GM21723 (cell line): Measurements from ENCODE around the gene GLRA1.
"Not testable (repeated sequence)": the region's sequence is repeated elsewhere in the genome, so short reads cannot be mapped to it uniquely, and the experiment has no call there.

ENCODE experiments used
- ATAC-seq: cut with Tn5 transposase; IDR thresholded peaks from one replicate; pipeline ENCODE4 v1.9.1; 2021; ENCODE audit warnings: mild to moderate bottlenecking, moderate library complexity; ENCODE audit not compliant: unreplicated experiment

GLRA1 gene

DNA sequence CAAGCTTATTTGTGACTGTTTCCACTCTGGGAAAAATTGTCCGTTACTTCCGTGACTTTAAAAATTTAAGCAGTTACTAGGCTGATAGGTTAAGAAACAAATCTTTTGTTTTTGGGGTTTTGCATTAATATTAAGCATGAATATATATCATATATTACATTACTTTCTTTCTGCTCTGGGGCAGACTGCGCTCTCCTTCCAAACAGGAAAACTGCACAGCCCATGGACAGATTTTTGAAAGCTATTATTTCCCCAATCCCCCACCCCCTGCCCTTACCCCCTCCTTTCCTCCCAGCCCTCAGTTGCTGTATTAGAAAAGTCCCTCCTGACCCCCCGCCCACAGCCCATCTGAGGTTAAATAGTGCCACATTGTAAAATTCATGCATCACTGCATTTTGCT lies 102.5 kb downstream of the GLRA1 start:
- no peak for ATAC-seq

DNA sequence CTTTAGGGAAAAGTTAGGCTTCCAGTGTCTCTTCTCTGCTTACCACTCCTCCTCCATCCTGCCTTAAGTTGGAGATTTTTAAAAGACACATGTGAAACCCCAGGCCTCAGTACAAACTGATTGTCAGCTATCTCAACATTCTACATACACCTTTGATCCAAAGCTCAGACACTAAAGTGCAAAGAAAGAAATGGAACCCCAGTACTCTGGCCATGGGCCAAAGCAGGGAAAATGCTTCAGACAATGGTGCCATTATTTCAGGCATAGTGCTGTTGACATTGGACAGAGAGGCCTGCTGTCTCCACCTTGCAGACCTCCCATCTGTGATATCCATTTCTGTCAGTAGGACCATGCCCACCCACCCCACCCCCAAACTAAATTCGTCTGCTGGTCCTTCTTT lies 103.7 kb downstream of the GLRA1 start:
- no peak for ATAC-seq

DNA sequence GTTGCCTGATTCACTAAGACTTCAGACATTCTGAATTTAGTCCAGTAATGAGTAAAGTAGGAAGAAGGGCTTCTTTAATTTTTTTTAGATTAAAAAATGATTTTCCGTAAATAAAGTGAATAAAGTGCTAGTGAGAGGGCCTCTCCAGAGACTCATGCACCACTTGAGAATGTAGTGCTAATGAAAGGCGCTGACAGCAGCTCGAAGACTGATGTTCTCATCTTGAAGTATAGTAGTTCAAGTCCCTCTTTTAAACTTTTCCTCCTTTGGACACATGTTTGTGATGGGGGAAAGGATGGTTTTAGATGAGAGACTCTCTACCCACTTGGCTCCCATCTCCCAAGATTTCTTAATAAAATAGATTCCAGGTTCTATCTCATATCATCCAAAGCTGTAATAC lies 104.4 kb downstream of the GLRA1 start:
- ATAC-seq: no peak

DNA sequence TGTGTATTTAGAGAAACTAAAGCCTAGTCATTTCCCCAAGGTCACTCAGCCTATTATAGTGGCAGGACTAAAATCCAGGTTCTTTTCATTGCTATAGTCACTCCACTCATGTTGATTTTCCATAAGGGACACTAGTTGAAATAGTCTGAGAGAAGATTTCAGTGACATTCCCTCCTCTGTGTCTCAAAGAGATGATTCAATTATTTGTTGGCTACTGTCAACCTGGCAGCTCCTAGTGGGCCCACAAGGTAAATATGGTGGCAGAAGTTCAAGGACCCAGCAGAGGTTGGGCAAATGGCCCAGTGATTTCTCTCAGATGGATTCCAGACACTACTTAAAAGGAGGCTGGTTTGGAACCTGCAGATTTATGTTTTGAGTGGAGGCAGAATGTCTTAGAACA lies 104.8 kb downstream of the GLRA1 start:
- ATAC-seq: no peak

DNA sequence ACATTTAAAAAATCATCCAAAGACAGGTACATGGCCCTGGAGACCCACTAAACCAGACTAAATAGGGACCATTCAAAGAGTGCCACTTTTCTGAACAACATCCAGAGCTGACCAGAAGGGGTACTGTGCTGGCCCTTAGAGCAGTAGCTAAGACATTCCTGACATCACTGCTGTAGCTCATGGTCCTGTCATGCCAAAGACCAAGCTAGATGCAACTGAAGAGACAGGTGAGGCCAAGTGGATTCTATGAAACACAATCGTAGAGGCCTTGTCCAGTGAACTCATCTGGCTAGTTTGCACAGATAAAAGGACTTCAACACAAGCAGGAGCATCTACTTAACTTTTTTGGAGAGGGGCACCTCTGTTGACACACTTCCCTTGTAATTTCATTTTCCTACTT lies 109.6 kb downstream of the GLRA1 start:
- ATAC-seq: no peak

DNA sequence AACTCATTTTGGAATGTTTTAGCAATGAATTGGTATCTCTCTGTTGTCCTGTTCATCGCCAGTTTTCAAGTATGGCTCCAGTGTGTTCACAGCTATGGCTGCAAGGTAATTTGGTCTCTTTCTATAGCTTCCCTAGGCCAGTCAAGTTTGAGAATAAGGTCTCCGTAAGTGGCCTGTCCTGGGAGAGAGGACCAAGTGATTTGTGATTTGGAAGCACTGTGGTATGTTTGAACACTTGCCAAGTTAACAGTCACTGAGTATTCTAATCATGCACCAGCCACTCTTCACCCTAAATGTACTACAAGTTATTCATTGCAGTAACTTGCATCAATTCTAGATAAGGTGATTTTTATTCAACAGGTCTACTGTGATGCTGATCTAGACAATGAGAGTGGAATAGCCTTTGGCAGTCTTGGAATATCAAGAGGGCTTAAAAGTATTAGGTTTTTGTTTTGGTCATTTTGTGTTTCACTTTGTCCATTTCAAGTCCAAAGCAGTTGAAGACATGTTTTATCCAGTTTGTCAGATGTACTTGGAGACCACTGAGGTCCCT lies 111.8 kb downstream of the GLRA1 start:
- ATAC-seq: no peak

DNA sequence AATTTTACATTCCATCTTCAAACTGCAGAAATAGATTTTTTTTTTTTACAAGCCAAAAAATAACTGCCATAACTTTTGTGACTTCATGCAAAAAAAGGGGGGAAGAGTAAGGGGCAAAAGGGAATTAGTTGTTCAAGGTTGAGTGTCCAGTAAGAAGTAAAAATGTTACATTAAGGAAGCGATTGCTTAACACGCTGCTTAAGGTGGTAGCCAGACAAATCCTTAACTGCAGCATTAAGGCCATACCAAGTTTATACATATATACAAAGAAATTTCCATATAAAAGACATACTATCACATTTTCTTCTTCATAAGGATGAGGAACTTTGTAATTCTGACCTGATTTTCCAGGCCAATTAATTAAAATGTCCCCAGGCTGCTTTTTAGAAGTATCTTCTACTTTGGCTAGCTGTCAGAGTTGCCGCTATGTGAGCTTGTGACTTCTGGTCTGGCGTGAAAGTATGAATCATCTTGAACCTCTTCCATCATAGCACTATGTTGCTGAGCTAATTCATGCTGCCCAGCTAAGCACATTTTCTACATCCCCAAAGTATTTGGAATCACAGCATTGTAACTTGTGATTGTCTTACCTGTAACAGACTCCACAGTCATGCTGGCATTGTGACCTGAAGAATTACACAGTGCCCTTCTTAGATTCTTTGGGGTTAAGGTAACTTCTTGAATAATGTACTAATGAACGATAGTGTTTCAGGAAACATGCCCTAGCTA lies 112.9 kb downstream of the GLRA1 start:
- ATAC-seq: no peak

DNA sequence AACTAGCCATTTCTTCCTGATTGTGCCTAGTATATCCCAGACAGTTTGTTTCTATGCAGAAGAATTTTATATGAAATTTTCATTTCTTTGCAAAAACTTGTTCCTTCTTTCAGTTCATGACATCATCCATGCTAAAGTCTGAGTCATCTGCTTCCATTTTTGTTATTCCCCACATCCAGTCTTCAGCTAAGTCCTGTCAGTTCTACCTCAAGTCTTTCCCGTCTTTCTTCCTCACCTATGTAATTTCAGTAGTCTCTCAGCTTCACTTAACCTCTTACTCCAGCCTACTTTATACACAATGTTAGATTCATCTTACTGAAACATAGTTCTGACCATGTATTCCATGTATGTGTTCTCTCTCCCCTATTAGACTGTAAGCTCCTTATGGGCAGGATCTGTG lies 113.8 kb downstream of the GLRA1 start:
- ATAC-seq: no peak

DNA sequence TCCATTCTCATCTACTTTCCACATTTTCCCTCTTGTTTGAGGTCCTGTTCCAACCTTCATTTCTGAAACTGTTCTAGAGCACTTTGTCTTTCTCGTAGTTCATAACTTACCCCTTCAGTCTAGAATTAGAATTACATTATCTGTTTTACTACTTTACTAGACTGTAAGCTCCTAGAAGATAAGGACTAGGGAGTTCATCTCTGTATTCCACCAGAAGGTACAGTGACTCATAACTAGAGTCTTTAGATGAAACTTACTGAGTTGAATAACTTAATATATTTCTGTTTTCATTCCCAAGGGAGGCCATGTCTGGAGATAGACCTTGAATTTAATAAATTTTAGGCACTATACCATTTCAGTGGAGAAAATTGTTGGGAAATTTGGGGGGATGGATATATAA lies 114.2 kb downstream of the GLRA1 start:
- ATAC-seq: no peak

DNA sequence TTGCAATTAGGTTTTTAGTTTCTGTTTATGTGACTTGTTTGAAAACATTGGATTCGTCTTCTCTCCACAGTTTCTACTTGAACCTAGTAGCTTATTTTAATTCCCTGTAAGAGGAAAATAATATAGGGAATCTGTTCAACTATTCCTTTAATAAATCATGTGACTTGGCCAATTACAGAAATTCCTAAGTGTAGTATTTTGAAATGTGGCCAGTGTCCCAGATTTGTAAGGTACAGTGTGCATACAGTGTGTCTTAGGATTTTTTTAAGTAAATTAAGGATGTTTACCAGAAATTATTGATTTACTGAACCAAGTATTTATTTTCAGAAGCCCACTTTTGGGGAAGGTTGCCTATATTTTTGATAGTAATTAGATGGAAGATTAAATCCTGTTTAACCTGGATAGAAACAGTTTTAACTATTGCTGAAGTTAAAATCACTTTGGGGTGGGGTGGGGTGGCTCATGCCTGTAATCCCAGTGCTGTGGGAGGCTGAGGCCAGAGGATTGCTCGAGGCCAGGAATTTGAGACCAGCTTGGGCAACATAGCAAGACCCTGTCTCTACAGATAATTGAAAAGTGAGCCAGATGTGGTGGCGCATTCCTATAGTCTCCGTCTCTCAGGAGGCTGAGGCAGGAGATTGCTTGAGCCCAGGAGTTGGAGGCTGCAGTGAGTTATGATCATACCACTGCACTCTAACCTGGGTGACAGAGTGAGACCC lies 116.0 kb downstream of the GLRA1 start:
- no peak for ATAC-seq

GRCh38 chr5:151805414-151806223 lies 119.0 kb downstream of the GLRA1 start:
- no peak for ATAC-seq

DNA sequence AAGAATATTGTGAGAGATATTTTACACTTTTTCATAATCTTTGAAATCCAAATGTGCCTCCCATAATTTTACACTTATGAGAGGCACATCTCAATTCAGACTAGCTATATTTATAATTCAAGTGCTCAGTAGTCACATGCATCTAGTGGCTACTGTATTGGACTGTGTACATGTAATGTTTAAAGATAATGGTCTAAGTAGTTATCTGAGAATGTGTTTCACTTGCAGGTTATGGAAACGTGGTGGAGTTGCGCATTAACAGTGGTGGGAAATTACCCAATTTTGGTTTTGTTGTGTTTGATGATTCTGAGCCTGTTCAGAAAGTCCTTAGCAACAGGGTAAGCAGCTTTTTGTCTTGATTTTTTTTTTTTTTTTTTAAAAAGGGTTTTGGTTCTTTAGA lies 124.1 kb downstream of the GLRA1 start:
- no peak for ATAC-seq

GRCh38 chr5:151799407-151799806 lies 125.2 kb downstream of the GLRA1 start:
- no peak for ATAC-seq

- no peak for ATAC-seq
These were observed 126.0 kb downstream of the GLRA1 start for GRCh38 chr5:151798674-151799073.

GRCh38 chr5:151795426-151795825 lies 129.2 kb downstream of the GLRA1 start:
- no peak for ATAC-seq

- no peak for ATAC-seq
These were observed 131.3 kb downstream of the GLRA1 start for GRCh38 chr5:151793358-151793757.

- ATAC-seq: no peak
These were observed 136.8 kb downstream of the GLRA1 start for GRCh38 chr5:151787817-151788216.

- ATAC-seq: no peak
These were observed 138.2 kb downstream of the GLRA1 start for GRCh38 chr5:151786468-151786867.

- ATAC-seq: no peak
These were observed 140.5 kb downstream of the GLRA1 start for GRCh38 chr5:151784141-151784540.

DNA sequence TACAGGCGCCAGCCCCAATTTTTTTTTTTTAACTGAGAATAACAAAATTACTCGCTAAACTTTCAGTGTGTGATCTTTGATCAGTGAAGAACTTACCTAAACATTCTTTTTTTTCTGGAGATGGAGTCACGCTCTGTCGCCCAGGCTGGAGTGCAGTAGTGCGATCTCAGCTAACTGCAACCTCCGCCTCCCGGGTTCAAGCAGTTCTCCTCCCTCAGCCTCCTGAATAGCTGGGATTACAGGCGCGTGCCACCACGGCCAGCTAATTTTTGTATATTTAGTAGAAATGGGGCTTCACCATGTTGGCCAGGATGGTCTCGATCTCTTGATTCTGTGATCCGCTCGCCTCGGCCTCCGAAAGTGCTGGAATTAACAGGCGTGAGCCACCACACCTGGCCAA lies 141.0 kb downstream of the GLRA1 start:
- not testable (repeated sequence) for ATAC-seq

- no peak for ATAC-seq
These were observed 143.4 kb downstream of the GLRA1 start for GRCh38 chr5:151781201-151781600.
